CD4-positive, alpha-beta T cell treated with Interleukin-15 for 4 hours (primary cell): ENCODE measurements around the gene ARHGEF4.

ENCODE experiments used
- DNase-seq: peaks from one replicate; pipeline ENCODE4 v3.0.0-alpha.2; 2020; ENCODE audit warnings: low spot score

The ARHGEF4 gene

DNA sequence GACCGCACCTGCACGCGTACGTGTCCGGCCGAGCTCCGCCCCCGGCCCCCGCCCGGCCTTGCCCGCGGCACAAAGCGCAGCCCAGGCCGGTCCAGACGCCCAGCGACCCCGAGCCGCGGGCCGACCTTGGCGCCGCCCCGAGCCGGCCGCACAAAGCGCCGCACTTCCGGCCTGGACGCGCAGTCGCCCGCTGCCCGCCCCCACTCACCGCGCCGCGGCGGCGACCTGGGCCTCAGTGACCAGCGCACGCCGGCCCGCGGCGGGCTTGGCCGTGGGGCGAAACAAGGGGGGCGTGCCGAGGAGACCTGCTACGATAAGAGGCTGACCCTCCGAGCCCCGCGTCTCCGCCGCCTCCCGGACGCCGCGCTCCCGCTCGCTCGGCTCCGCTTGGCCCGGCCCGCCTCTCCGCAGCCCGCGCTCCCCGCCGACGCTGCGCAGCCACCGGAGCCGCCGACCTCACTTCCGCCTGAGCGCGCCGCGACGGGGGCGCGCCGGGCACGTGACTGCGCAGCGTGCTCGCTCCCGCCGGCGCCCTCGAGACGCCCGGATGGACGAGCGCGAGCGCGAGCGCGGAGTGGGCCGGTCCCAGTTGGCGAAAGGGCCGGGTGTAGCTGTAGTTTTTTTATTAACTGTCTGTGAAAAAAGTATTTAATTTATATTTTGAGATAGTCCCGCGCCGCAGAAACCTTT lies 256.4 kb downstream of the ARHGEF4 start, which contains the start of gene FAM168B:
Gene FAM168B (minus strand): TSS at position 455 of the 690 bp plus-strand sequence. CDS start 10,814 bp downstream, outside the sequence.
- peak; percentile 88 for DNase-seq

- DNase-seq: no peak
Observed at GRCh38 chr2:131093696-131094462, 257.2 kb downstream of the ARHGEF4 start.

- DNase-seq: no peak
Observed at GRCh38 chr2:131094463-131095281, 258.0 kb downstream of the ARHGEF4 start.
